Loucy (cell line): ENCODE measurements around the gene KIF1C.

Source experiments
- H2AFZ ChIP-seq: fragments of 200-600 bp; sonication (generic); 2 replicates; pipeline ENCODE4 v1.6.0; 2016; ENCODE audit warnings: antibody characterized with exemption, mild to moderate bottlenecking, low read length, moderate library complexity
- H3F3A ChIP-seq: fragments of 200-600 bp; 2 replicates; pipeline ENCODE4 v1.6.0; 2016; ENCODE audit warnings: antibody characterized with exemption, low read depth, mild to moderate bottlenecking
- H3K27me3 ChIP-seq: fragments of 200-600 bp; sonication (generic); 2 replicates; pipeline ENCODE4 v1.6.1; 2014; ENCODE audit warnings: low read length, mild to moderate bottlenecking; ENCODE audit not compliant: insufficient read depth, poor library complexity, severe bottlenecking
- H3K36me3 ChIP-seq: fragments of 200-600 bp; sonication (generic); 2 replicates; pipeline ENCODE4 v1.6.1; 2016; ENCODE audit warnings: low read length; ENCODE audit not compliant: insufficient read depth
- H3K4me1 ChIP-seq: fragments of 200-600 bp; sonication (generic); 2 replicates; pipeline ENCODE4 v1.5.1; 2014; ENCODE audit warnings: low read length, mild to moderate bottlenecking; ENCODE audit not compliant: insufficient read depth, poor library complexity, severe bottlenecking
- H3K4me2 ChIP-seq: fragments of 200-600 bp; sonication (generic); 2 replicates; pipeline ENCODE4 v1.6.0; 2014; ENCODE audit warnings: antibody characterized with exemption, low read length, low read depth, mild to moderate bottlenecking; ENCODE audit not compliant: poor library complexity, severe bottlenecking
- H3K4me3 ChIP-seq: fragments of 200-600 bp; sonication (generic); 2 replicates; pipeline ENCODE4 v1.5.1; 2014; ENCODE audit warnings: low read length, mild to moderate bottlenecking, mixed read lengths; ENCODE audit not compliant: poor library complexity, severe bottlenecking
- H3K79me2 ChIP-seq: fragments of 200-600 bp; sonication (generic); 2 replicates; pipeline ENCODE4 v1.6.1; 2014; ENCODE audit warnings: low read length; ENCODE audit not compliant: insufficient read depth
- H3K9ac ChIP-seq: fragments of 200-600 bp; sonication (generic); 2 replicates; pipeline ENCODE4 v1.6.0; 2014; ENCODE audit warnings: mild to moderate bottlenecking, low read depth, low read length, moderate library complexity; ENCODE audit not compliant: poor library complexity, severe bottlenecking
- H3K9me2 ChIP-seq: fragments of 200-600 bp; sonication (generic); replicated peaks from 2 replicates; pipeline ENCODE4 v1.6.1; 2016; ENCODE audit warnings: low read depth, low read length, mixed read lengths
- H3K9me3 ChIP-seq: fragments of 200-600 bp; sonication (generic); 2 replicates; pipeline ENCODE4 v1.6.1; 2014; ENCODE audit warnings: mild to moderate bottlenecking, antibody characterized with exemption, low read length, low read depth; ENCODE audit not compliant: insufficient read depth
- H4K20me1 ChIP-seq: fragments of 200-600 bp; sonication (generic); 2 replicates; pipeline ENCODE4 v1.6.0; 2014; ENCODE audit warnings: antibody characterized with exemption, low read length, mild to moderate bottlenecking; ENCODE audit not compliant: insufficient read depth, poor library complexity, severe bottlenecking
- CTCF ChIP-seq: fragments of 200-600 bp; sonication (generic); conservative IDR thresholded peaks from 2 replicates; pipeline ENCODE4 v1.5.1; 2014; ENCODE audit warnings: mild to moderate bottlenecking, antibody characterized with exemption, low read length
- EZH2phosphoT487 ChIP-seq: fragments of 200-600 bp; IDR thresholded peaks from 2 replicates; pipeline ENCODE4 v1.6.1; 2018; ENCODE audit warnings: antibody characterized with exemption, mild to moderate bottlenecking, moderate library complexity, borderline replicate concordance

Gene KIF1C

GRCh38 chr17:4965311-4965986 lies 32.3 kb upstream of the KIF1C start:
- Histone ChIP-seq H3K4me1 (peaks cover 31% of the 10 kb centered on the region), H3K36me3 (no peaks in the 10 kb centered on the region), H3K9me2 (no peaks in the 10 kb centered on the region), H3K4me2 (no peak overlapping the region), H3K9me3 (no peaks in the 10 kb centered on the region), H3K79me2 (peaks cover 35% of the 10 kb centered on the region), H3F3A (no peaks in the 10 kb centered on the region), H2AFZ (no peak overlapping the region), H3K4me3 (no peak overlapping the region), H4K20me1 (no peaks in the 10 kb centered on the region), H3K27me3 (no peaks in the 10 kb centered on the region), H3K9ac (no peak overlapping the region)
- TF ChIP-seq CTCF, result no peak
- TF ChIP-seq EZH2phosphoT487, result no peak

GRCh38 chr17:4966844-4967538 lies 30.8 kb upstream of the KIF1C start:
- H3K4me3 ChIP-seq, result peak overlapping the region; percentile 100
- H3K79me2 ChIP-seq, result peaks cover 35% of the 10 kb centered on the region
- H3K4me2 ChIP-seq, result peak overlapping the region; percentile 97
- H3K9me3 ChIP-seq, result no peaks in the 10 kb centered on the region
- TF ChIP-seq EZH2phosphoT487, result no peak
- no peak for TF ChIP-seq CTCF
- no peaks in the 10 kb centered on the region for H4K20me1 ChIP-seq
- H3K27me3 ChIP-seq, result no peaks in the 10 kb centered on the region
- H3K9ac ChIP-seq, result peak overlapping the region; percentile 100
- no peaks in the 10 kb centered on the region for H3K9me2 ChIP-seq
- H3K36me3 ChIP-seq, result no peaks in the 10 kb centered on the region
- peak overlapping the region; percentile 87 for H2AFZ ChIP-seq
- H3F3A ChIP-seq, result no peaks in the 10 kb centered on the region
- peaks cover 27% of the 10 kb centered on the region for H3K4me1 ChIP-seq

GRCh38 chr17:4967539-4968485 lies 29.9 kb upstream of the KIF1C start, which contains the start of gene SPAG7:
SPAG7 (minus strand) TSS chr17:4967817; CDS start chr17:4967804, 13 bp downstream.
- H3F3A ChIP-seq, result no peaks in the 10 kb centered on the region
- peak within 1 kb of the TSS; percentile 99 for H2AFZ ChIP-seq

More at GRCh38 chr17:4967539-4968485, 29.9 kb upstream of the KIF1C start, which contains the start of gene SPAG7:
- H3K4me1 ChIP-seq, result peaks cover 27% of the 10 kb centered on the region
- peak within 1 kb of the TSS; percentile 100 for H3K4me2 ChIP-seq
- no peaks in the 10 kb centered on the region for H3K9me3 ChIP-seq
- H3K79me2 ChIP-seq, result peaks cover 35% of the 10 kb centered on the region
- H3K9me2 ChIP-seq, result no peaks in the 10 kb centered on the region
- H3K27me3 ChIP-seq, result no peaks in the 10 kb centered on the region
- H3K36me3 ChIP-seq, result no peaks in the 10 kb centered on the region
- no peak for TF ChIP-seq EZH2phosphoT487
- peak; percentile 26; the same call in 1 of the 2 replicates for TF ChIP-seq CTCF
- H3K4me3 ChIP-seq, result peak within 1 kb of the TSS; percentile 100
- H3K9ac ChIP-seq, result peak within 1 kb of the TSS; percentile 100
- H4K20me1 ChIP-seq, result no peaks in the 10 kb centered on the region
